Measurements from ENCODE around the gene TMEM121B.

GRCh38 chr22:17097701-17098100 lies 23.5 kb downstream of the TMEM121B start:
- TF ChIP-seq CTCF (IDR thresholded peaks at IDR 0.05), result no peak
- no peak for TF ChIP-seq EP300 (IDR thresholded peaks at IDR 0.05)
- no peak for TF ChIP-seq POLR2AphosphoS5 (IDR thresholded peaks at IDR 0.05)
- no peak for TF ChIP-seq POLR2A (IDR thresholded peaks at IDR 0.05)

Data from suprapubic skin (tissue), 4 donors.